ENCODE data around the gene MRPL23.

GRCh38 chr11:1932105-1932480 is 15.0 kb upstream of the MRPL23 start:
- TF ChIP-seq CTCF (conservative IDR thresholded peaks at IDR 0.05 in 1 of 2, IDR thresholded peaks at IDR 0.05 in 1 of 2; ENCODE audit: extremely low read depth in 1 of 2, insufficient read depth in 1 of 2, low read depth in 1 of 2, low read length in 2 of 2) (no peak), EZH2 (IDR thresholded peaks at IDR 0.05; ENCODE audit: borderline replicate concordance, low read length) (no peak)

All from mammary epithelial cell (primary cell).